K562 (cell line): ENCODE data around the gene PPP2R3B.
"Not testable (repeated sequence)": the region's sequence is repeated elsewhere in the genome, so short reads cannot be mapped to it uniquely, and the experiment has no call there.

Experiments used
- GABPB2 ChIP-seq: fragments of 250-450 bp; sonication (Bioruptor Pico); conservative IDR thresholded peaks from 2 replicates; pipeline ENCODE4 v1.5.1; 2021; ENCODE audit warnings: mild to moderate bottlenecking
- HNRNPUL1 ChIP-seq: fragments of 200-400 bp; formaldehyde crosslinking; IDR thresholded peaks from 2 replicates; pipeline ENCODE4 v1.6.1; 2017; ENCODE audit warnings: low read length
- MAFG ChIP-seq: fragments of 450-650 bp; conservative IDR thresholded peaks from 2 replicates; pipeline ENCODE4 v1.6.1; 2016; ENCODE audit warnings: missing genetic modification characterization, missing compliant biosample characterization
- MEF2A ChIP-seq: IDR thresholded peaks from 2 replicates; pipeline ENCODE4 v1.6.1; 2011; ENCODE audit warnings: low read depth, mild to moderate bottlenecking, low read length, moderate library complexity; ENCODE audit not compliant: control insufficient read depth

DNA sequence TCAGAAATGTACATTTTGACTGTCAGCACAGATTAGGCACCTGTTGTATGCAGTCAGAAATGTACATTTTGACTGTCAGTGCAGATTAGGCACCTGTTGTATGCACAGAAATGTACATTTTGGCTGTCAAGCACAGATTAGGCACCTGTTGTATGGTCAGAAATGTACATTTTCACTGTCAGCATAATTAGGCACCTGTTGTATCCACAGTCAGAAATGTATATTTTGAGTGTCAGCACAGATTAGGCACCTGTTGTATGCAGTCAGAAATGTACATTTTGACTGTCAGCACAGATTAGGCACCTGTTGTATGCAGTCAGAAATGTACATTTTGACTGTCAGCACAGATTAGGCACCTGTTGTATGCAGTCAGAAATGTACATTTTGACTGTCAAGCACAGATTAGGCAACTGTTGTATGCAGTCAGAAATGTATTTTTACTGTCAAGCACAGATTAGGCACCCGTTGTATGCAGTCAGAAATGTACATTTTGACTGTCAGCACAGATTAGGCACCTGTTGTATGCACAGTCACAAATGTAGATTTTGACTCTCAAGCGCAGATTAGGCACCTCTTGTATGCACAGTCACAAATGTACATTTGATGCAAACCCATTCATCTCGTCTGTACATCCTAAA, 80.0 kb downstream of the PPP2R3B start:
- TF ChIP-seq GABPB2 (CRISPR knock-in tag); MEF2A; MAFG (tag); HNRNPUL1: not testable (repeated sequence)
